Pons (tissue), 1 donor: ENCODE data around the gene CALML3.

ENCODE experiments used
- DNase-seq: peaks from one replicate; pipeline ENCODE4 v3.0.0-alpha.2; 2016; ENCODE audit warnings: low spot score

CALML3 gene

GRCh38 chr10:5491477-5491876, 33.3 kb upstream of the CALML3 start:
- DNase-seq: no peak

- no peak for DNase-seq
These were observed 32.4 kb upstream of the CALML3 start for GRCh38 chr10:5492322-5492855.

GRCh38 chr10:5492929-5493576, 31.7 kb upstream of the CALML3 start:
- no peak for DNase-seq

DNA sequence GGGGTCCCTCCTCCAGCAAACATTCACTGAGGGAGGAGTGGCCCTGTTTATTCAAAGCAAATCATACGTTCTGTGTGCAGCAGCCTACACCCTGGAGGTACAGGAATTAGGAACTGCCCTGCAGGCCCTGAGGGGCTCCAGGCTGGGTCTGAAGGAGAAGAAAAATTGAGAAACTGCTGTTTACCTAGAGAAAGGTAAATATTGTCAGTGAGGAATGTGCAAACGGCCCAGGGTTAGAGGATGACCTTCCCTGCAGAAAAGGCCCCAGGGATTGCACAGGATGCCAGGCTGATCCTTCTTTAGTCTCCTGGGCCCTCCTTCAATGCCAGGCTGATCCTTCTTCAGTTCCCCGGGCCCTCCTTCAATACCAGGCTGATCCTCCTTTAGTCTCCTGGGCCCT, 31.1 kb upstream of the CALML3 start:
- no peak for DNase-seq

DNA sequence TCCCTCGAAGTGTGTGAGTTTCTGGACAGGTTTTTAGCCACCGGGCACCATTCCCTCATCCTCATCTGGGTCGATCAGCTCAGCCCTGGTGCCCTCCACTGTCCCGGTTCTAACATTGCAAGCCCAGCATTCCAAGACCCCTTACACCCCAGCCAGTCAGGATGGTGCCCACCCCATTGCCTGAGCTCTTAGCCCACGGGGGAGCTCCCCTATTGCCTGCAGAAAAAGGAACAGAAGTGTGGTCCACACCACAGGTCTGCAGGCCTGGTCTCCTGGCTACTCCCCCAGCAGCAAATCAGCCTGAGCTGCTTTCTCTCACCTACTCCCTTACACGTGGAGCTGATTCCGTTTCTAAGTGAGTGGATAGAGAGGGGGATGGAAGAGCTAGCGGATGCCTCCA, 30.1 kb upstream of the CALML3 start:
- DNase-seq: no peak

DNA sequence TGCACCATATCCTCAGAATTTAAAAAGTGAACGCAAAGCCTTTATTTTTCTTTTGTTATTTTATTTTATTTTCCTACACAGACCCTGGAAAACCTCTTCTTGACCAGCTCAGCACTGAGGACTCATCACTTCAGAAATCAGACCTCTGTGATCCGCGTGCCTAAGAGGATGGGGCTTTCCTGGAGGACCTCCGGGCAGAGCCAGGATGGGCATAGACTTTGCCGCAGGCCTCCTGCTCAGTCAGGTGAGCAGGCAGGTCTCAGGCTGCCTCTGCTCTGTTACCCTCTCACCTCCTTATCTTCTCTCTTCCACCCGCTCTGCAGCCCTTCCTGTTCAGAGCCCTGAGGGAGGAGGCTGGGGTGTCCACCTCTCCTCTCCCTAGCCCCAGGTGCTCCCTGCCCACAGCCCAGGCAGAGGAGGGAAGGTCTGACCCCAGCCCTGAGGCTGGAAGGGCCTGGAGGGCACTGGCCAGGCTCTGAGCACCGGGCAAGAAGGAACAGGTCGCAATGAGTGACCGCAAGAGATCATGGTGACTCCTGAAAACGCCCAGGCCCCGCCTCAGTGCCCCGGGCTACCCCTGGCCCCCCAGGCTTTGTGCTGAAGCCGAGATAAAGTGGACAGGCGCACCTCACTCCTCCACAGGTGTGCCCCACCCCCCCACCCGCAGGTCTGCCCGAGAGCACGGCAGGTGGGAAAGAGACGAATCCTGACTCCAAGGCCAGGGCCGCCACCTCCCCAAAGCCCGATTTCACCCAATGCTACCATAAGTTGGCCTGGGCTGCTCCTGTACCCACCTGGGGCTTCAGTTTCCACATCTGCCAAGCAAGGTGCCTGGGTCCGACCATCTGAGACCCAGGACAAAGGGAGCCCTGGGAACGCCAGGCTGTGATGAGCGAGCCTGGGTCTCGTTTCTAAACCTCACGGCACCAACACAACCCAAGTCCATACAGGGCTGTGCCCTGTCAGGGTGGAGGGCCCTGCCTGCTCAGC, 28.2 kb upstream of the CALML3 start:
- DNase-seq: no peak

DNA sequence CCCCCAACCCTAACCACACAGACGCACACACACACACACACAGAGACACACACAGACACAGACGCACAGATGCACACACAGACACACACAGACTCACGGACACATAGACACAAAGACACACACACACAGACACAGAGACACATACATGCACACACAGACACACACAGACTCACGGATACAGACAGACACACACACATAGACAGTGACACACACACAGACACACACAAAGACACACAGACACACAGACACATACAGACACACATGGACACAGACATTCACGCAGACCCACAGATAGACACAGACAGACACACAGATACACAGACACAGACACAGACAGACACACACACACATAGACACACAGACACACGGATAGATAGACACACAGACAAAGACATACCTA, 27.5 kb upstream of the CALML3 start:
- no peak for DNase-seq

DNA sequence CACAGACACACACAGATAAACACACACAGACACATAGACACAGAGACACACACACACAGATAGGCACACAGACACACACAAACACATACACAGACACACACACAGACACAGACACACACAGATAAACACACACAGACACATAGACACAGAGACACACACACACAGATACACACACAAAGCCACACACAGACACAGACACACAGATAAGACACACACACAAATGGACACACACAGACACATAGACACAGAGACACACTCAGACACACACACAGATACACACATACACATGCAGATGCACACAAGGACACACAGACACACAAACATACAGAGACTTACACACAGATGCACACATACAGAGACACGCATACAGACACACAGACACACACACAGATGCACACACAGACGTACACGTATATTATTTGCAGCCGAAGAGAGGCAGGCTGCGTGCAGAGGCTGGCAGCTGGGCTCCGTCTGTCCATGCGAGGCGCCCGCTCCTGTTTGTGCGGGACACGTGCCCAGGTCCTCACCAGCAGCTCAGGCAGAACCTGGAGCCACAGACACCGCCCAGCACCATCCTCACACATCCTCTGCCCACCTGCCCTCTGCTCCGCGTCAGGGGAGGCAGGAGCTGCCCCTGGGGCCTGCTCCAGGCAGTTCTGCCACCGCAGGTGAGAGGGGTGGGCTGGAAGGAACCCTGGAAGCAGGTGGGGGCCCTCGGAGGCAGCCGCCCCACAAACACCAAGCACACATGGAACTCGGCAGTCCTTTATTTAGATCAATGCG, 26.6 kb upstream of the CALML3 start:
- DNase-seq: no peak

- no peak for DNase-seq
These were observed 25.8 kb upstream of the CALML3 start for GRCh38 chr10:5498791-5499492.

DNA sequence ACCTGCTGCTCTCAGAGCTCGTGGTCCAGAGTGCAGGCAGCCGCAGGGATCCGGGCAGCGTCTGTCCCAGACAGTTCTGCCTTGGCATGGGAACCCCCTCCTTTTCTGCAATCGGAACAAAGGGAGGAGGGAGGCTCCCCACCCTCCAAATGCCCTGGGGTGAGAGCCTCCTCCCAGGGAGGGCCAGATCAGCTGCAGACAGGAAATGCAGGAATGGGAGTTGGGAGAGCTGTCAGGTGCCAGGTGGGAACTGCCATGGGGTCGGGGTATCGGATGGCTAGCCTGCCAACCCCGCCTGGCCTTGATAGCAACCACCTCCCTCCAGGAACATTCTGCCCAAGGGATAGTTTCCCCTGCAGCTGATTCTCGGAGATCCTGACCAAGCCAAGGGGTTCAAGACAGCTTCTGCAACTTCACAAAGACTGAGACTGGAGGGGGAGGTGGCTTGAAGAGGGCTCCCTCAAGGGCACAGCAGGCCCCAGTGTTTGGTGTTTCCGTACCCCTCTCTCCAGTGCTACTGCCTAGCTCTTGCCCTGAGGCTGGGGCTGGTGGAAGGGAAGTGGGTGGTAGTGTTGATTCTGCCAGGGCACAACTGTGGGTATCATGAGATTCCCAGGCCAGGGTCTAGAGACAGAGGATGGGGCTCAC, 25.1 kb upstream of the CALML3 start, which contains the start of gene CALML5:
TSS of gene CALML5 (minus strand) at position 78 of the 648 bp plus-strand sequence. CDS start 132 bp downstream, outside the sequence.
- no peak for DNase-seq

DNA sequence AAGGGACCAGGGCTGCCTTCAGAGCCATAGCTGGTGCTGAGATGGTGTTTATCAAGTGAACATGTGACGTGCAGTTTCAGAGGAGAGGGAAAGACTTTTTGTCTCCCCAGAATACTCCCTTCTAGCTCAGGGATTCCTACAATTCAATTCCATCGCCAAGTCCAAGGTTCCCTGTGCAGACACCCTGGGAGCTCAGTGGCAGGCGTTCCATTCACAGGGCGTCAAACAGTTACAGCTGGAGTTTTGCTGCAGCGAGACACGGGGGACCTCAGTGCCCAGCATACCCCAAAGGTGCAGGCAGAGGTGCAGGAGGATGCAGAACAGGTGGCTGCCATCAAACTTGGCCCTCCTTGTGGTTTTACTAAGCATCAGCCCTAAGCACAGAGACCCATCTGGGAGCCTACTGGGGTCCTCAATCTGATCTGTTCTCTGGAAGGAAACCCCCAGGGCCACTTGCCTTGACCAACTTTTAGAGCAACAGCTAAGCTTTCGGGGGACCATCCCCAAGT, 24.5 kb upstream of the CALML3 start:
- no peak for DNase-seq

DNA sequence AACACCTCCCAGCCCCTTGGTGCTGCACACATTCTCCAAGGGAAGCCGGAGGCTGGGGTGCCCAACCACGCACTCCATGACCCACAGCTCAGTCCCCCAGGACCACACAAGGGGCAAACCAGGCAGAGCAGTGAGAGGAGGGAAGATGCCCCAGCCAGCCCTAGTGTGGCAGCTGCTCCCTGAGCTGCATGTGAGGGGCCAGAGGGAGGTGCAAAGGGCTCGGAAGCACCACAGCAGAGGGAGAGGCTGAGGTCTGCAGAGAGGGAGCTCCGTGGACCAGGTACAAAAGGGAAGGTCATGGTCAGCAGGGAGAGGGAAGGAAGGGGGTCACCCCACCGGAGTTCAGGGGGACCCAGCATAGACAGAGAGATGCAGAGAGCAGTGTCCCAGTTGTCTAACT, 23.9 kb upstream of the CALML3 start:
- DNase-seq: no peak

- no peak for DNase-seq
These were observed 22.7 kb upstream of the CALML3 start for GRCh38 chr10:5502061-5502521.

DNA sequence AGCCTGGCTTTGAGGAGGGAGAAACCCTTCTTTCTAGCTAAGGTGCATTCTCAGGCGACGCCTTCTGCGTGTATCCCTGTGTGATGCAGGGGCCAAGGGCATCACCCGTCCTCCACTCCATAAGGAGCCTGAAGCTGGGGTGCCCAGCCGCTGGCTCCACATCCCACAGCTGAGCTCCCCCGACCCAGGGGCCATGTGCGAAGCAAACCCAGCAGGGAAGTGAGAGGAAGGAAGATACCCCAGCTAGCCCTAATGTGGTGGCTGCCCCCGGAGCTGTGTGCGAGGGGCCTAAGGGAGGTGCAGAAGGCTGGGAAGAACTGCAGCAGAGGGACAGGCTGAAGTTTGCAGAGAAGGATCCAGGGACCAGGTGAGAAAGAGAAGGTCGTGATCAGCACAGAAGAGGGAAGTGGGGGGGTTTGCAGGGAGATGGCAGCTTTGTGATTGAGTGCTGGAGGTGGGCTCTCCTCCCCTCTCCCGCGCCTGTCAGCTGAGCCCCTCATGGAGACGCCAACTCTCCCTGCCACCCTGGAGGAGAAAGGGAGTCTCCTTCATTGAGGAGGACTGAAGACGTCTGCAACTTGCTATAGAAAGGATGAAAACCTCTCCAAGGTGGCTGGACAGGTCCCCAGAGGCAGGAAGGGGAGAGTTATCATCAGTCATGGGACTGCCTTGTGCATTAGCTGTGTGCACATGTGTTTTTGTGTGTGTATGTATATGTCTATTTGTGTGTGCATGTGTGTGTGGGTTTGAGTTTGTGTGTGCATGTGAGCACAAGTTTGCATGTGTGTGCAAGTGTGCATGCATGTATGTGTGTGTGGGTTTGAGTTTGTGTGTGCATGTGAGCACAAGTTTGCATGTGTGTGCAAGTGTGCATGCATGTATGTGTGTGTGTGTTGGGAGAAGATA, 21.9 kb upstream of the CALML3 start:
- DNase-seq: no peak

- no peak for DNase-seq
These were observed 21.3 kb upstream of the CALML3 start for GRCh38 chr10:5503477-5503835.

GRCh38 chr10:5504146-5505072, 20.4 kb upstream of the CALML3 start:
- no peak for DNase-seq

DNA sequence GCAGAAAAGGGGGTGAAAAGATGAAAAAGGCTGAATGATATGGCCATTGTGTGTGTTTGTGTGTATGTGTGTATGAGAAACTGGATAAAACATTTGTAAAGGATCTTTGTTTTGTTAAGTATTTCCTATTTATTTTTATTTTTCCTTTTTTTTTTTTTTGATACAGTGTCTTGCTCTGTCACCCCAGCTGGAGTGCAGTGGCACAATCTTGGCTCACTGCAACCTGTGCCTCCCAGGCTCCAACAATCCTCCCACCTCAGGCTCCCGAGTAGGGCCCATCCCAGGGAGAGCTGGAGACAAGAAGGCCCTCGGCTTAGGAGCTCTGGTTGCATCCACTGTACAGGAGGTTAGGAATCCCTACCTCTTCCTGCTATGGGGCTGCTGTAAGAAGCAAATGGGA, 18.5 kb upstream of the CALML3 start:
- DNase-seq: no peak
